NCI-H146 treated with DMSO at 0.1 percent for 48 hours (cell line): Measurements from ENCODE around the gene BANF1.
"Not testable (repeated sequence)": the region's sequence is repeated elsewhere in the genome, so short reads cannot be mapped to it uniquely, and the experiment has no call there.

Experiments used
- DNase-seq: peaks from one replicate; lab custom pipeline; 2025; ENCODE audit not compliant: unreplicated experiment; lab: John Stamatoyannopoulos, UW

BANF1 gene

DNA sequence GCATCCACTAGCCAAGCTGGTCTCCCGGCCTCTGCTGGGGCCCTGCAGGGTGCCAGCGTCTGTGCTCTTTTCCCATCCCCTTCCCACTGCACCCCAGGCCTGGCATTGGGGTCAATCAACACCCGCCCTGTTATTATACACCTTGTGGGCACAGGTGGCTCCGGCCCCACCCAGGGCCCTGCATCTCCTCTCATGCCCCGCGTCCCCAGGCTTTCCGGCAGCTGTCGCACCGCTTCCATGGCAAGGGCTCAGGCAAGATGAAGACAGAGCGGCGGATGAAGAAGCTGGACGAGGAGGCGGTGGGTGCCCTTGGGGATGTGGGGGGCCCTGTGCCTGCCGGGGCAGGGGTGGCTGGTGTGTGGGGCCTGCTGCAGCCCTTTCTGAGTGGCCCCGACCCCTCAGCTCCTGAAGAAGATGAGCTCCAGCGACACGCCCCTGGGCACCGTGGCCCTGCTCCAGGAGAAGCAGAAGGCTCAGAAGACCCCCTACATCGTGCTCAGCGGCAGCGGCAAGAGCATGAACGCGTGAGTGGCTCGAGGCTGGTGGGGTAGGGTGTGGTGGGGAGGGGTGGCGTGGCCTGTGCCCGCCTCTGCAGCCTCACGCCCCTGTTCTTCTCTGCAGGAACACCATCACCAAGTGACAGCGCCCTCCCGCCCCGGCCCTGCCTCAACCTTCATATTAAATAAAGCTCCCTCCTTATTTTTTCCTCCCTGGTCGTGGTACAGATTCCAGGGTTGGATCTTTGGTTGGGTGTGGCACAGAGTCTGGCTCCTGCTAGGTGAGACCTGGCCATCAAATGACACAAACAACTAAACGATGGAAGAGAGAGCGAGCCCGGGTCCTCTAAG lies 23.7 kb upstream of the BANF1 start:
- DNase-seq, result no peak

DNA sequence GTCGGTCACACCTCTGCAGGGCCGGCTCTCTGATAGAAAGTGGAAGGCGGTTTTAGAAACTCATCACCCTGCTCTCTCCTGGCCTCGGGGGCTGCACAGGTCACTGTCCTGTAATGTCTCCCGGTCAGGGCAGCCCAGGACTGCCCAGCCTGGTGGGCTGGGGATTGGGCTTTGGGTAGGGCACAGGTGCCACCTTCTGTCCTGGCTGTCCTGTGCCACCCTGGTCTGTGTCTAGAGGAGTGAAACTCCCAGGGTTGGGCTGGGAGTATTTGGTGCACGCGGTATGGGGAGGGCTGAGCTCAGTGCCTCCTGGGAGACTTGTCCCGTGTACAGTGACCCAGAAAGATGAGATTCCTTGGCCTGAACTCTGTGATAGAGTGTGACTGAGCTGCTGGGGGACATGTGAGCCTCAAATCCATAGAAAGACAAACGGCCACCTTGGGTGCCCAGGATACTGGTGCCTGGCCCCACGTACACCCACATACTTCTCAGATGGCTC lies 23.0 kb upstream of the BANF1 start:
- no peak for DNase-seq

DNA sequence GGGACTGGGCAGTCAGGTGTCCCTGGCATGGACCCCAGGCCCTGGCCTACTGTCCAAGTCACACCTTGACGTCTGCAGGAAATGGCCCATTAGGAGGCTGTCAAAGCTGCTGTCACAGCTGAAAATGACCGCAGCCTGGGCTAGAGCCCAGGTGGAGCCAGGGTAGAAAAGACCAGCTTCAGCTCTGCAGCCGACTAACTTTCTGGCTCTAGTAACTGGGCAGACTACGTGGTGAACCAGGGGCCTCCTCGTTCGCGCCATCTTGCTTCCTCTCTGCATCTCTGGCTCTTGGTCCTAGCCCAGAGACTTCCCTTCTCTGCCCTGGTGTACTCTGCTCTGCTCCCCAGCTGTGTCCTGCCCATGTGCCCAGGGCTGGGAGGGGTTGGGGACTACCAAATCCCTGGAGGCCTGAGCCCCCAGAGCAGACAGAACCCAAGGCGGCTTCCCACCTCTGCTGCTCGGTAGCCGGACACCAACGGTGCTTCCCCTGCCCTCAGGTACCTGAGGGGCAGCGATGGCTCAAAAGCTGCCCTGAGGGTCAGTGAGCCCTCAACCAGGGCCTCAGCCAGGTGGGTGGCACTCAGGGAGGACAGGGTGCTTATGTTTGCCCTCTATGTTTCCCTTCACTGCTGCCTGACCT lies 21.1 kb upstream of the BANF1 start:
- no peak for DNase-seq

DNA sequence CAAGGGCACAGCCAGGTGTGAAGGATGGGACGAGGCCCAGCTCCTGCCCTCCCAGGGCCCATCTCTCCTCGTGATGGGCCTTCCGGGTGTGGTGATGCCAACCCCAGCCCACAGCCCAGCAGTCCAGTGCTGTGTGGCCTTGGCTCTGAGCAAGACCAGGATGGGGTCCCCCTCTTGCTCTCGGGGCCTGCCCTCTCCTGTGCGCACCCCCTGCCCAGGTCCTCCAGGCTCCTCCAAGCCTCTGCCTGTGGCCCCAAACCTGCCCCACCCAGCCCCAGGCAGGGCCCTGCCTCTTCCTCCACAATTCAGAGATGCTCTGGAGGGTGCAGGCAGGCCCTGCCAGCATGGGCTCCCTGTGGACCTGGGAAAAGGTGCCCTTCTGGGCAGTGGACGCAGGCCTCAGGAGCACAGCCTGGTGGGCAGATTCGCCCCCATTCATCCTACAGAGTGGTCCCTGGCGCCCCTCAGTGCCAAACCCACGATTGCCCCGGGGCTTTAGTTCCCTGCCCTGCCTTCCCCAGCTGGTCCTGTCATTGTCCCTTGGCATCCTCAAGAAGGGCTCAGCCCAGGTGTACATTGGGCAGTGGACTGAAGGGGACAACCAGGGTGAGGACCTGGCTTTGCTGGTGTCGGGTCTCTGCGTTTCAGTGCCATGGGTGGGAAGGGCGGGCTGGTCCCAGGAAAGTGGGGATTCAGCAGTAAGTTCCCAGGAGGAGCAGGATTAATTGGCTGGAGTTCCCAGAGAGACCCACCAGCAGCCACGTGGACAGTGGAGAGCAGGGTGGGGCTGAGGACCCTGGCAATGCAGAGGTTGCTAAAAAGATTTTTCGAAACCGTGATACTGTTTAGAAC lies 20.1 kb upstream of the BANF1 start:
- no peak for DNase-seq

DNA sequence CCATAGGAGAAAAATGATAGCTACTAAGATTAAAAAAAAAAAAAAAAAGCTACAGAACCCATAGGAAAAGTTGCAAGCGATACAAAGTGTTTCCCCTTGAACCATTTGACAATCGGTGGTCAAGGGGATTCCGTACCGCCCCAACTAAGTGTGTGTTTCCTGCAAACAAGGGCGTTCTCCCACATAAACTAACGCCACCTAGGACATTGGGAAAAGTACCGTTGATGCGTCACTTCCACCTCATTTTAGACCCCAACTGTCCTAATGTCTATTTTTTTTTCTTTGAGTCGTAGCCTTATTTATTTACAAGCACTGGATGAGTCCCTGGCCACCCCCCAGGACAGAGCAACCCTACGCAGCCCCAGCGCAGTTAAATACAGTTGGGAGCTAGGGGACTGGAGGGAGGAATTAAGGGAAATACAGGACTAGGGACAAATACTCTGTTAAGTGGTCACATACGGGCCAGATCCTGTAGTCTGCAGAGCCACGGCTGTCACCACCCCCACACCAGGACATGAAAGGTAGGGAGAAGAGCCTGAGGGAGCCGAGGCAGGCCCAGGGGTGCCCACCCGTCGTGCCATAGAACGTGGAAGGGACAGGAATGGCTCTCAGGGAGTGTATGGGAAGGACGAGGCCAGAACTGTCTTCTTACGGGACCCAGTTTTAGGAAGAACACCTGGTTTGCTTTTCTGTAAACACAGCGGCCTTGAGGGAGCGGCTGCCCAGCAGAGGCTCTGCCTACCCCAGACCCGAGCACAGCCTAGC lies 19.3 kb upstream of the BANF1 start:
- DNase-seq, result no peak

DNA sequence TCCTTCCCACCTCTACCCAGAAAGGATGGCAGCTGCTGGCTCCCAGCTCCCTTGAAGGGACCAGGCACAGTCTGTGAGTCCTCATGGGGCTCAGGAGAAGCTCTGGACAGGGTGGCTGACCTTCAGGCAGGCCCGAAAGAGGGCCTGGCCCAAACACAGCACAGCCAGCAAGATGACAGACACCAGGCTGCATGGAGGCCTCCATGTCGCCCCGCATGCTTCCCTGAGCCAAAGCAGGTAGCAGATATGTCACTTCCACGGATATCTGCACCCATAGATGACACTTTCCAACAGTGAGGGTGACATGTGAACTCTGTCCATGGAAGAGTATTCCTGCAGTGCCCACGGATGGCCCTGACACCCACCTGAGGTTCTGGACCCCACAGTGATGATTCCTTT lies 18.7 kb upstream of the BANF1 start:
- DNase-seq, result no peak

DNA sequence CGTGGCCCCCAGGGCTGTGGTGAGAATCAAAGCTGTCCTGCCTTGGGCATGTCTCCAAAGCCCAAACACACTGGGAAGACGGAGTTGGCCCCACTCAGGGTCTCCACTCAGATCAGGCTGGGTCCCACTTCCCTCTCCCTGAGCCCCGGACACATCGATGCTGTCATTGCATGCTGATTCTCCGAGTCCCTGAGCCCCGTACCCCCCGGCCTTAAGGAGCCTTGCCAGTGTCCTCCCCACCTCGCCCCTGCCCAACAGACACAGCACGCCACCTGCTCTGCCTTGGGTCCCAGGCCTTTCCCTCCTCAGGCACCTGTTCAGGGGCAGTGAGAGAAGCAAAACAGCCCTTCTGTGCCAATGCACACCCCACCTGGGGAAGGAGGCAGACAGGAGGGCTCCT lies 15.0 kb upstream of the BANF1 start:
- no peak for DNase-seq

DNA sequence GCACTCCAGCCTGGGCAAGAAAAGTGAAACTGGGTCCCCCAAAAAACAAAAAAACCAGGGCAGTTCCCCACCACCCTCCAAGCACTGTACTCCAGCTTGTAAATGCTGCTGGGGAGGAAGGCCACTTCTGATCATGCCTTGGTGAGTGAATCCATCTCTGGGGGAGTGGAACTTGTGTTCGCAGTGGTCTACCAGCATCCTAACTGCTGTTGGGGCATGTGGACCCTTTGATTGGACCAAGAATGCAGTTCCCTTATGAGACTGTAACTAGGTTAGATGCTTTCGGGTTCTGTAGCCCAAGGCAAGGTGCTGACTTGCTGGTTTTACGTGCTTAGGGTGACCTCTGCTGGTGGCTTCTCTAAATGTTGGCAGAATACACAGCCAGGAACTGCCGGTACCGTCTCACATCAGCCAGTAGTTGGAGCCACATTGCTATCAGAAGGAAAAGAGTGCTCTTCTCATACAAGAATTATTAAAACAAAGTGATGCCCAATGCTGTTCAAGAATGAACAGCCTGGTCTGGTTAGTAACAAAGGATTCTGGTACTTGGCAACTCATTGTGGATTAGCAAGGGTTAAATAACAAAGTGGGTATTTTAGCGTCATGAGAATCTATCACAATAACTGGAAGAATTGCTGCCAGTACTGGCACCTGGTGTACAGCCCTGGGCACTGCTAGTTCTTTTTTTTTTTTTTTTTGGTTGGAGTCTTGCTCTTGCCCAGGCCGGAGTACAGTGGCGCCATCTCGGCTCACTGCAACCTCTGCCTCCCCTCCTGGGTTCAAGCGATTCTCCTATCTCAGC lies 13.3 kb upstream of the BANF1 start:
- peak; percentile 87 for DNase-seq

DNA sequence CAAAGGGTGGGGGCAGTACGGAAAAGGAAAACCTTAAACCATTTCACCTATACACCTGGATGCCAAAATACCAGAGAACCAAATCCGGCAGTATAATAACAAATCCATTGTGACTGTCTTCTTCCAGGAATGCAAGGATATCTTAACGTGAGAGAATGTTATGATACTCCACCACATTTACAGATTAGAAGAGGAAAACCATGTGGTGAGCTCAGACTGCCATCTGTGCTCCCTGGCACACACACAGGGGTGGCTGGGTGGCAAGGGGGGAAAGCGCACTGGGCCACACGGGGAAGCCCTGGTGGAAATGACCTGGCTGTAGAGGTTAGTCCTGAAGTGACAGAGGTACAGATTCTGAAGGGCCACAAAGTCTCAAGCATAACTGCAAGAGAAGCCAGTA lies 10.2 kb upstream of the BANF1 start:
- no peak for DNase-seq

DNA sequence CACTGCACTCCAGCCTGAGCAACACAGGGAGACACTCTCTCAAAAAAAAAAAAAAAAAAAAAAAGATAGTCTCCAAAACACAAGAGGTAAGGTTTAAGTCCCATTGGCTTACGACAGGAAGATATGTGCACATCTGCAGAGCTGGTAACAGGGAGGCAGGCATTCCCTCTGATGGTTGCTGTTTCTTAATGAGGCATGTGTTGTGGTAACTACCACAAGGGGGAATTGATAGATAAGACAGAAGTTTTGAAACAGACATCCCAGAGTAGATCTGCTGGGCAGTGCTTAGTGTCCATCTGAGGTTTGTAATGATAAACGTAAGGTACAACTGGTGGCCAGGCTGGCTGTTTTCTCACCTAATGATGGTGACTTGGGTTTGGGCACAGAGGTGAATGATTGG lies 5.0 kb upstream of the BANF1 start:
- no peak for DNase-seq

DNA sequence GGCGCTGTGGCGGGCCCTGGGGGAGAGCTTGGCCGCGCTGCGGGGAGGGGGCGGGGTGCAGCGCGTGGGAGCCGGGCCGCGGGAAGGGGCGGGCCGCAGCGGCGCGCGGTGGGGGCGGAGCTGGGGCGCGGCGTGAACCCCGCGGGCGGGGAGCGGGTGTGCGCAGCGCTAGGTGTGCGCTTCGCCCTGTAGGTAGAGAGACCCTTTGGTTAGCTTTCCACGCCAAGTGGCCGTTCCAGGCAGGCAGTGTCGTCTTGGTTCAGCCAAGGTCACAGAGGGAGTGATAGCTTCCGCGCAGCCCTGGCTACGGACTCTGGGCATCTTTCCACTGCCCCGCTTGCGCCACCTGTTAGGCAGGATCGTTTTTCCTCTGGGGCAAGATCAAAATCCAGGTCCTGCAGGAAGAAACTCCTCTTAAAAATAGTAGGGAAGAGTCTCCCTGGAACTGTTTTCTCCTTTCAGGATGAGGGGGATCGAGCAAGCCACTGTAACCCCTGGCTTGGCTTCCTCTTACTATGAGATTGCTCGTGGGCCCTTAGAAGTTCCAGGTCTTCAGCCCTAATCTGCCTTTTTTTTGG lies 434 bp downstream of the BANF1 start:
- DNase-seq, result no peak

DNA sequence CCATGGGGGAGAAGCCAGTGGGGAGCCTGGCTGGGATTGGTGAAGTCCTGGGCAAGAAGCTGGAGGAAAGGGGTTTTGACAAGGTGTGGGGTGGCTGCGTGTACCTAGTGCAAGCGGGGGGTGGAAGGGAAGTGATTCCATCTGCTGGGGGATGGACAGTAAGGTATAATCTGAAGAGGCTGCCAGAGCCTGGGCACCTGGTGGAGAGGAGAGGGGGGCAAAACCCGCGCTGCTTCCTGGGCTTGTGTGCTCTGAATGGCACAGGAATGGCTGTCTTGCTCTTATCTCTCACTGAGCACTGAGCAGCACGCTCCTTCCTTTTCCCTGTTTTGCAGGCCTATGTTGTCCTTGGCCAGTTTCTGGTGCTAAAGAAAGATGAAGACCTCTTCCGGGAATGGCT lies 988 bp downstream of the BANF1 start:
- DNase-seq, result no peak

DNA sequence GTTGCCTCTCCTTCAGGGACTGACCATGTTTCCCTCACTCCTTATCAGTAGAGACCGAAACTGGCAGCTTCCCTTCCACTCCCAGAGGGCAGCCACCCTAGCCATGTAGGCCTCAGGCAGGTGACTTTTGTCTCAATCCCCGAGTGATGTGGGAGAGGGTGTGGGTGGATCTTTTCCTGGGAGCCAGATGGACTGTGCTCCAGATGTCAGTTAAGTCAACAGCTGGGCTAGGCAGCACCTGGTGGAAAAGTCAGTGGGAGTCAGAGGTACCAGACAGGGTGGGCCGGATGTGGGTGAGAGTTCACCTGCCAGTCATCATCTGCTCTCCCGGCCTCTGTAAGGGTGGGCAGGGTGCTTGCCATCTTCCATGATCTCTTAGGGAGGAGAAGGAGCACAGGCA lies 1.9 kb downstream of the BANF1 start:
- no peak for DNase-seq

DNA sequence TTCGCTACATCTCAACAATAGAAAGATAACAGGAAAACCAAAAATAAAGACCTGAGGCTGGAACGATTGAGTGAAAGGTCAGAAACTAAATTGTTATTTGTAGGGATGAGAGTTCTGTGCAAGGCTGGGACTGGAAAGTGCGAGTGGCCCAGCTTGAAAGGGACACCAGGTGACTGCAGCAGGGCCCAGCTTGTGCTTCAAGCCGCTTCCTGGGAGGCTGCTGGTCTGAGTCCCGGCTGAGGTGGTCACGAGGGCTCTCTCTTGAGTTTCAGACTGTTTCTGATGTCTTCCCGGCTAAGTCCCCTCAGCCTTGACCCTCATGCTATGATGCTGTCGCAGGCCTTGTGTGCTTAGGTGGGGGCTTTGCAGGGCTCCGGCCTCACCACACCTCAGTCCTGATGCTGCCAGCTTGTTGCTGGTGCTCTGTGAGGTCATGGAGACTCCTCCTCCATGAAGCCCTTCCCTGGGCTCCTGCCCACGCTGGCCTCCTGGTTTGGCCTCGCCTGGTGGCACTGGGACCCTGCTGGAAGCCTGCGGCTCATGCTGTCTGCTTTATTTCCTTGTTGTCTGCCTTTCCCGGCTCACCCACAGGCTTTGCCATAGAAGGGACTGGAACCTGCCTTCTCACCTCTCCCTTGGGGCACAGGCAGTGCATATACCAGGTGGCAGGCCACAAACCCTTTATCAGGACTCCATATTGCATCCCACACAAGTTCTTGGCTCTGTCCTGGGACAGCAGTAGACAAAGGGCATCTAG lies 4.0 kb downstream of the BANF1 start:
- no peak for DNase-seq

DNA sequence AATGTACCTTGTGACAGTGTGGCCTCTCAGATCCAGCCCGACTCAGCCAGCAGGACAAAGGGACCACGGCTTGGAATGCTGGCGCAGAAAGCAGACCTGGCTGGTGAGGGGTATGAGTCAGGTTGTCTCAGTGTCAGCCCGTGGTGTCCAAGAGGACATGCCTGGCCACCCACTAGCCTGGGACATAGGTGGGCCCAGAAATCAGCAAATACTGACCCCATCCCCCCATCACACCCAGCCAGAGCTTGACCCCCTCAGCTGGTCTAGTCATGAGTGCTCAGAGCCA lies 4.5 kb downstream of the BANF1 start:
- no peak for DNase-seq

DNA sequence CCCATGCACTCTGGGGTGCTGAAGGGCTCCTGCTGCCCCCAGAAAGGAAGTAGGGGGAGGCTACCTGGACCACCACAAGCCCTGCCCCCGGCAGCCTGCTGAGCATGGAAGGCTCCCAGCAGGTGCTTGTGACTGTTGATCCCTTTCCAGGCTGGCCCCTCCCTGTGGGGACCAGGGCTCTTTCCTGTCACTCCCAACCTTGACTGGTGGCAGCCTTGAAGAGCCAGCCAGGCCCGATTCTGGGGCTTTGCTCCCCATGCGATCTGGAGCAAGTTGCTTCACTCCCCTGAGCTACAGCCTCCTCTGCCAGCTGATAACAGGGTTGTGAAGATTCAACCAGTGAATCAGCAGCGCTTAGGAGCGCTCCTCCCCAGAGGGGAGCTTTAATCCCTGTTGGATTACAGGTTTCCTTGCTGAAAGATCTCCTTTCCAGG lies 4.9 kb downstream of the BANF1 start:
- no peak for DNase-seq

DNA sequence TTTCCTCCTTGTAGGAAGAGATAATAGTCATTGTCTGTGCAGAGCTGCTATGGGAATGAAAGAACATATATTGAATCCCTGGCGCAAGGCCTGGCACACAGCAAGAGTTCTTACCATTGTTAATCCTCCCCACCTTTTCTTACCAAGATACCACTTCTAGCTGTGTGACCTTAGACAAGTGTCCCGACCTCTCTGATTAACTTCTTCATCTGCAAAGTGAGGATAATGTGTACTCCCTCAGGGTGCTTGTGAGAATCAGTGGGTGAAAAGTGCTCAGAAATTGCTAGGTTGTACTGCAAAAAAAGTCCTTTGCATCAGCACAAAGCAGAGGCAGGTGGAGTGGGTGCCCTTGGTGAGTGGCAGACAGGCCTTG lies 5.8 kb downstream of the BANF1 start:
- DNase-seq, result no peak

DNA sequence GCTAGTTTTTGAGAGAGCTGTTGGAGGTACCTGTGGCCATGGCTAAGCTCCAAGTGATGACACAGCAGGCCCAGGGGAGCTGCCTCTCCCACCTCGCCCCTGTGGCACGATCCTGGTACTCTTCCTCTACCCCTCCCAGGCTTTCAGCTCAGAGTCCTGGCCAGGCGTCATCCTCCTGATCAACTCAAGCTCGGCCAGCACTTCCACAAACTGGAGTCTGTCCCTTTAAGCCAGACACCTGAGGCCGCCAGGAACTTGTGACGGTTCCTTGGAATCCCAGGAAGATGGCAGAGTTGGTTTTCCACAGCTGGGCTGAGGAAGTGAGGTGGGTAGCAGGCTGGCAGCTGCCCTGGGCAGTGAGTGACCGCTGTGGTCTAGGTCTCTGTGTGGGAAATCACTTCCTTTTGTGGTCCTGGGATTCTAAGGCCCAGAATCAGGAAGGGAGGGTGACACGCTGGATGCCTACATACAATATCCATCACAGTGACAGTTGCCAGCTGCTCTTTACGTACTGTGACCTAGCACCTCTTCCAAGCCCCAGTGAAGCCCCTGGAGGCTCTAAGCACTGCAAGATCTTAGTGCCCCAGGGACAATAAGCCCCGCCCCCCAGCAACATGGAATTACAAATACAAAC lies 6.3 kb downstream of the BANF1 start:
- no peak for DNase-seq

DNA sequence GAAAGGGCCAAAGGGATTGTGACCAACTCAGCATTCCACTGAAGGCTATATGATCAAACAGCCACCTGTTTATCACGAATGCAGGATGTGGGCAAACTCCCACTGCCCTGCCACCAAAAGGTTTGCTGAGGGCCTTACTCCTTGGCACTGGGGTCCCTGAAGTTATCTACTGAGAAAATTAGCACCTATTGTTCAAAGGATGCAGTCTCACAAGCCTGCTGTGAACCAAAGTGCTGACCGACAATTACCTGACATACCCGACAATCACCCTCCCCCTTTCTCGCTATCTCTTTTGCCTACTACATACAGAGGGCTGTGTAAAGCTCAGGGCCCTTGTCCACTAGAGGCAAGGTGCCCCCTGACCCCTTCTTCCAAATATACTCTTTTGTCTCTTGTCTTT lies 7.7 kb downstream of the BANF1 start:
- not testable (repeated sequence) for DNase-seq
